EH (cell line): ENCODE results near the gene EEF1A2.

ENCODE experiments used
- DNase-seq: peaks from one replicate; pipeline ENCODE4 v3.0.0-alpha.2; 2015; ENCODE audit warnings: low read depth

EEF1A2 gene

GRCh38 chr20:63449796-63450730 is 48.8 kb downstream of the EEF1A2 start:
- DNase-seq = no peak

- no peak for DNase-seq
Measured at GRCh38 chr20:63449025-63449424, 49.9 kb downstream of the EEF1A2 start.

- no peak for DNase-seq
Measured at GRCh38 chr20:63448031-63448430, 50.9 kb downstream of the EEF1A2 start.

GRCh38 chr20:63447320-63447719 is 51.6 kb downstream of the EEF1A2 start:
- no peak for DNase-seq

- DNase-seq = no peak
Measured at GRCh38 chr20:63446216-63447024, 52.5 kb downstream of the EEF1A2 start.

GRCh38 chr20:63445075-63445734 is 53.7 kb downstream of the EEF1A2 start:
- DNase-seq = no peak

- DNase-seq = no peak
Measured at GRCh38 chr20:63444548-63444947, 54.3 kb downstream of the EEF1A2 start.

GRCh38 chr20:63443606-63444395 is 55.1 kb downstream of the EEF1A2 start:
- no peak for DNase-seq

GRCh38 chr20:63442100-63442493 is 56.8 kb downstream of the EEF1A2 start:
- DNase-seq = peak; percentile 43

- DNase-seq = no peak
Measured at GRCh38 chr20:63441136-63442099, 57.5 kb downstream of the EEF1A2 start.

- DNase-seq = no peak
Measured at GRCh38 chr20:63440366-63440955, 58.4 kb downstream of the EEF1A2 start.

GRCh38 chr20:63439866-63440265 is 59.0 kb downstream of the EEF1A2 start:
- no peak for DNase-seq

- DNase-seq = no peak
Measured at GRCh38 chr20:63438121-63438520, 60.8 kb downstream of the EEF1A2 start.
